ENCODE measurements around the gene RALGAPA2. TPM values are rescaled to one million over a fixed set of nuclear protein-coding genes. Genes with fewer than 3 reads are reported as not detected.

RALGAPA2 gene
- polyA plus RNA-seq, 4 donors, result 7.6 to 34.3 (median 17.7) TPM

GRCh38 chr20:20505554-20505953 is 206.9 kb downstream of the RALGAPA2 start:
- no peak for FAIRE-seq
- H3K27me3 ChIP-seq (ENCODE audit: control insufficient read depth in 3 of 3, insufficient read depth in 3 of 3, low read length in 3 of 3), result no peaks in the 10 kb centered on the region
- no peaks in the 10 kb centered on the region for H3K4me1 ChIP-seq (ENCODE audit: control insufficient read depth in 3 of 3, insufficient read depth in 2 of 3, low read depth in 1 of 3, low read length in 2 of 3)
- no peak overlapping the region for H3K27ac ChIP-seq (ENCODE audit: low read depth in 1 of 3, low read length in 2 of 3)
- H3K4me3 ChIP-seq (ENCODE audit: low read depth in 1 of 3, low read length in 3 of 3), result no peak overlapping the region
- no peak for DNase-seq
- H3K9me3 ChIP-seq (ENCODE audit: control insufficient read depth in 2 of 2, insufficient read depth in 1 of 2, low read depth in 1 of 2, low read length in 1 of 2), result no peaks in the 10 kb centered on the region
- H3K36me3 ChIP-seq (ENCODE audit: control insufficient read depth in 3 of 3, insufficient read depth in 2 of 3, low read depth in 1 of 3, low read length in 3 of 3), result peaks cover 6 to 24% (median 9%) of the 10 kb centered on the region in 3 donors
- WGBS, 3 donors, result 71 to 93% (median 77%) methylated on average over 2 of the region's 2 CpGs

DNA sequence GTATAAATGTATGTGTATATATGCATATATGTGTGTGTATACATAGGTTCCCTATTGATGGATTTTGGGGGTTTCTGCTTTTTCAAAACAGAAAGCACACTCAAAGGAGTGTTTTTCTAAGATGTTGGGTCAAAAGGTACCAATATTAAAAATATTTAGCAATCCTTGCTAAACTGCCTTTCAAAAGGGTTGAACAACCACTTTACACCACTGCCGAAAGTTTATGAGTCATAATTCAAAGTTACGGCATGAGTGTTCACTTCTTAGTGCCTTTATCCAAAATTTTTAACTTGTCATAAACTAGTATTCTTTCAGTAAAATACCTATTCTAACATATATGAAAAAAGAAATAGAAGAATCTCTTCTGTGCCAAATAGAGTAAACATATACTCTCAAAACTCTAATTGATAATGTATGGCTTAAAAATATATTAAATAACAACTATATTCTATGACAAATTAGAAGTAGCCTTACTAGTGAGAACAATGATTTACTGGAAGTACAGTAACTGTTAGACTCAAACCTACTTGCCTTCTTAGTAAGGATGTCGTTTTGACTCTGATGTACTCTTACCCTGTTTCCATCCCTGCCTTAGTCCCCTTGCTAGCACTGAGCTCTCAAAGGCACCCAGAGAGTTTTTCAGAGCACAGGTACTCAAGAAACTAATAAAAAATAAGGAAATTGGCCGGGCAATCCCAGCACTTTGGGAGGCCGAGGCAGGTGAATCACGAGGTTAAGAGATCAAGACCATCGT is 208.5 kb downstream of the RALGAPA2 start:
- Histone ChIP-seq H3K36me3 (ENCODE audit: control insufficient read depth in 3 of 3, insufficient read depth in 2 of 3, low read depth in 1 of 3, low read length in 3 of 3) (peaks cover 9 to 27% (median 11%) of the 10 kb centered on the region in 3 donors), H3K4me1 (ENCODE audit: control insufficient read depth in 3 of 3, insufficient read depth in 2 of 3, low read depth in 1 of 3, low read length in 2 of 3) (no peaks in the 10 kb centered on the region), H3K4me3 (ENCODE audit: low read depth in 1 of 3, low read length in 3 of 3) (no peak overlapping the region), H3K9me3 (ENCODE audit: control insufficient read depth in 2 of 2, insufficient read depth in 1 of 2, low read depth in 1 of 2, low read length in 1 of 2) (no peaks in the 10 kb centered on the region), H3K27me3 (ENCODE audit: control insufficient read depth in 3 of 3, insufficient read depth in 3 of 3, low read length in 3 of 3) (no peaks in the 10 kb centered on the region), H3K27ac (ENCODE audit: low read depth in 1 of 3, low read length in 2 of 3) (no peak overlapping the region)
- FAIRE-seq (no peak), DNase-seq (no peak)
- WGBS, 3 donors, result 85 to 87% (median 86%) methylated on average over 7 of the region's 7 CpGs

GRCh38 chr20:20501128-20501527 is 211.3 kb downstream of the RALGAPA2 start:
- no peaks in the 10 kb centered on the region for H3K27me3 ChIP-seq (ENCODE audit: control insufficient read depth in 3 of 3, insufficient read depth in 3 of 3, low read length in 3 of 3)
- DNase-seq (no peak), FAIRE-seq (no peak)
- 72 to 86% (median 82%) methylated on average over 2 of the region's 2 CpGs for WGBS, 3 donors
- no peaks in the 10 kb centered on the region for H3K9me3 ChIP-seq (ENCODE audit: control insufficient read depth in 2 of 2, insufficient read depth in 1 of 2, low read depth in 1 of 2, low read length in 1 of 2)
- no peak overlapping the region for H3K4me3 ChIP-seq (ENCODE audit: low read depth in 1 of 3, low read length in 3 of 3)
- peaks cover 13 to 31% (median 16%) of the 10 kb centered on the region in 3 donors for H3K36me3 ChIP-seq (ENCODE audit: control insufficient read depth in 3 of 3, insufficient read depth in 2 of 3, low read depth in 1 of 3, low read length in 3 of 3)
- no peak overlapping the region for H3K27ac ChIP-seq (ENCODE audit: low read depth in 1 of 3, low read length in 2 of 3)
- H3K4me1 ChIP-seq (ENCODE audit: control insufficient read depth in 3 of 3, insufficient read depth in 2 of 3, low read depth in 1 of 3, low read length in 2 of 3), result no peaks in the 10 kb centered on the region

GRCh38 chr20:20500312-20500711 is 212.1 kb downstream of the RALGAPA2 start:
- no peak overlapping the region for H3K27ac ChIP-seq (ENCODE audit: low read depth in 1 of 3, low read length in 2 of 3)
- no peaks in the 10 kb centered on the region for H3K27me3 ChIP-seq (ENCODE audit: control insufficient read depth in 3 of 3, insufficient read depth in 3 of 3, low read length in 3 of 3)
- no peaks in the 10 kb centered on the region for H3K4me1 ChIP-seq (ENCODE audit: control insufficient read depth in 3 of 3, insufficient read depth in 2 of 3, low read depth in 1 of 3, low read length in 2 of 3)
- FAIRE-seq (no peak), DNase-seq (no peak)
- WGBS, 3 donors, result 80 to 95% (median 91%) methylated on average over 1 of the region's 1 CpG
- H3K36me3 ChIP-seq (ENCODE audit: control insufficient read depth in 3 of 3, insufficient read depth in 2 of 3, low read depth in 1 of 3, low read length in 3 of 3), result peaks cover 13 to 33% (median 16%) of the 10 kb centered on the region in 3 donors
- no peaks in the 10 kb centered on the region for H3K9me3 ChIP-seq (ENCODE audit: control insufficient read depth in 2 of 2, insufficient read depth in 1 of 2, low read depth in 1 of 2, low read length in 1 of 2)
- no peak overlapping the region for H3K4me3 ChIP-seq (ENCODE audit: low read depth in 1 of 3, low read length in 3 of 3)

DNA sequence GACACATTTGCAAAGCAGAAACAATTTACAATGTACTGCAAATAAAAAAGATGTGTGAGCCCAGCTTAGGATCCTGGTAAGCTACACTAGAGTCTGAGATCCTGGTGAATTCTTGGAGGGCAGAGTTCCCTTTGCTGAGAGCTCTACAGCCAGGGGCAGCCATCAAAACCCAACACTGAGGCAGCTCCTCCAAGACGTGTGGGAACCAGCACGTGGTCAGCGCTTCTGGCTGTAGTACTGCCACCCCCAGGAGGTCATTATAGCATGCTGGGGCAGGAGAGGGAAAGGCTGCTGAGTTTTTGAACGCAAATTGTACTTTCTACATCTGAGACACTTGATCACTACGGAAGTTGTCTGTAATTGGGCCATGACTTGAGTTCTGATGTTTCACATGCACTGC is 213.0 kb downstream of the RALGAPA2 start:
- H3K27ac ChIP-seq (ENCODE audit: low read depth in 1 of 3, low read length in 2 of 3), result no peak overlapping the region
- WGBS, 3 donors, result 89 to 94% (median 94%) methylated on average over 5 of the region's 5 CpGs
- peaks cover 13 to 33% (median 20%) of the 10 kb centered on the region in 3 donors for H3K36me3 ChIP-seq (ENCODE audit: control insufficient read depth in 3 of 3, insufficient read depth in 2 of 3, low read depth in 1 of 3, low read length in 3 of 3)
- no peak overlapping the region for H3K4me3 ChIP-seq (ENCODE audit: low read depth in 1 of 3, low read length in 3 of 3)
- DNase-seq (no peak), FAIRE-seq (no peak)
- no peaks in the 10 kb centered on the region for H3K9me3 ChIP-seq (ENCODE audit: control insufficient read depth in 2 of 2, insufficient read depth in 1 of 2, low read depth in 1 of 2, low read length in 1 of 2)
- no peaks in the 10 kb centered on the region for H3K4me1 ChIP-seq (ENCODE audit: control insufficient read depth in 3 of 3, insufficient read depth in 2 of 3, low read depth in 1 of 3, low read length in 2 of 3)
- H3K27me3 ChIP-seq (ENCODE audit: control insufficient read depth in 3 of 3, insufficient read depth in 3 of 3, low read length in 3 of 3), result no peaks in the 10 kb centered on the region

DNA sequence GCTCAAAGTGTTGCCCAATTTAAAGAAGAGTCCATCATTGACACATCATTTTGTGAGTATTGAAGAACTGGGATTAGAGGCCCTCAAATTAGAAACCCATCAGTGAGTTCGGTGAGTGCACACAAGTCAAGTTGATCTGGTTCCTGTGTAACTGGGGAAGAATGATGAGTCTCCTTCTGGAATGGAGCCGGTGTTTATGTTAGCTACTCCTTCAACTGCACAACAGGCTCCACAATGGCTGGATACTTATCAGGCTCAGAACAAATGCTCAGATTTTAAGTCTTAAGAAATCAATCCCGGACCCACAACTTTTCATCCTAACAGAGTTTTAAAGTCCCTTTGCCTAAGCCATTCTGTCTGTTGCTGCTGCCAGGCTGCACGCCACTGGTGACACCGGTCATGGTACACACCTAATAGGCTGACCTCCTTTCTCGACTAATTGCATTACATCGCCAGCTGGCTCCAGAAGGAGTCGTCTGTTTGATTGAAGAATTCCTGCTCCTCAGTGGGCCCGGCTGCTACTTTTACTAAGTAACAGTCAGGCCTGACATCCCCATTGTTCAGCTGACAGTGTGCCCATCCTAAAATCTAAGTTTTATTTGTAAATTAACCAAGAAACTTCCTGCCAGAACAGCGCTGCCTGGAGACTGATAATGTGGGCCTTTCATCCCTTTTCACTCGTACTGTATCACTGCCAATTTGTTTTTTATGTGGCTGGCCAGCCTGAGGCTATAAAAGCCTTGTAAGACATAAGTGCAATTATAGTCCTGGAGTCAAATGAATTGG is 214.2 kb downstream of the RALGAPA2 start:
- no peak for FAIRE-seq
- H3K36me3 ChIP-seq (ENCODE audit: control insufficient read depth in 3 of 3, insufficient read depth in 2 of 3, low read depth in 1 of 3, low read length in 3 of 3), result peaks cover 13 to 30% (median 20%) of the 10 kb centered on the region in 3 donors
- H3K4me1 ChIP-seq (ENCODE audit: control insufficient read depth in 3 of 3, insufficient read depth in 2 of 3, low read depth in 1 of 3, low read length in 2 of 3), result no peaks in the 10 kb centered on the region
- DNase-seq, result no peak
- H3K9me3 ChIP-seq (ENCODE audit: control insufficient read depth in 2 of 2, insufficient read depth in 1 of 2, low read depth in 1 of 2, low read length in 1 of 2), result no peaks in the 10 kb centered on the region
- no peak overlapping the region for H3K27ac ChIP-seq (ENCODE audit: low read depth in 1 of 3, low read length in 2 of 3)
- H3K27me3 ChIP-seq (ENCODE audit: control insufficient read depth in 3 of 3, insufficient read depth in 3 of 3, low read length in 3 of 3), result no peaks in the 10 kb centered on the region
- H3K4me3 ChIP-seq (ENCODE audit: low read depth in 1 of 3, low read length in 3 of 3), result no peak overlapping the region
- 45 to 57% (median 55%) methylated on average over 11 of the region's 11 CpGs for WGBS, 3 donors

- 63 to 75% (median 65%) methylated on average over 8 of the region's 8 CpGs for WGBS, 3 donors
- Histone ChIP-seq H3K4me1 (ENCODE audit: control insufficient read depth in 3 of 3, insufficient read depth in 2 of 3, low read depth in 1 of 3, low read length in 2 of 3) (no peaks in the 10 kb centered on the region), H3K4me3 (ENCODE audit: low read depth in 1 of 3, low read length in 3 of 3) (no peak overlapping the region), H3K9me3 (ENCODE audit: control insufficient read depth in 2 of 2, insufficient read depth in 1 of 2, low read depth in 1 of 2, low read length in 1 of 2) (no peaks in the 10 kb centered on the region), H3K27ac (ENCODE audit: low read depth in 1 of 3, low read length in 2 of 3) (no peak overlapping the region), H3K36me3 (ENCODE audit: control insufficient read depth in 3 of 3, insufficient read depth in 2 of 3, low read depth in 1 of 3, low read length in 3 of 3) (peaks cover 11 to 26% (median 23%) of the 10 kb centered on the region in 3 donors), H3K27me3 (ENCODE audit: control insufficient read depth in 3 of 3, insufficient read depth in 3 of 3, low read length in 3 of 3) (no peaks in the 10 kb centered on the region)
- FAIRE-seq, result no peak
- no peak for DNase-seq
Observed at GRCh38 chr20:20497242-20497978, 215.0 kb downstream of the RALGAPA2 start.

- FAIRE-seq (no peak), DNase-seq (no peak)
- Histone ChIP-seq H3K27ac (ENCODE audit: low read depth in 1 of 3, low read length in 2 of 3) (no peak overlapping the region), H3K36me3 (ENCODE audit: control insufficient read depth in 3 of 3, insufficient read depth in 2 of 3, low read depth in 1 of 3, low read length in 3 of 3) (peaks cover 11 to 24% (median 22%) of the 10 kb centered on the region in 3 donors), H3K4me1 (ENCODE audit: control insufficient read depth in 3 of 3, insufficient read depth in 2 of 3, low read depth in 1 of 3, low read length in 2 of 3) (no peaks in the 10 kb centered on the region), H3K27me3 (ENCODE audit: control insufficient read depth in 3 of 3, insufficient read depth in 3 of 3, low read length in 3 of 3) (no peaks in the 10 kb centered on the region), H3K9me3 (ENCODE audit: control insufficient read depth in 2 of 2, insufficient read depth in 1 of 2, low read depth in 1 of 2, low read length in 1 of 2) (no peaks in the 10 kb centered on the region), H3K4me3 (ENCODE audit: low read depth in 1 of 3, low read length in 3 of 3) (no peak overlapping the region)
- 76 to 87% (median 85%) methylated on average over 9 of the region's 9 CpGs for WGBS, 3 donors
Observed at GRCh38 chr20:20495729-20496503, 216.5 kb downstream of the RALGAPA2 start.
